Caco-2 (cell line): ENCODE data around the gene TUBG1. TPM values are rescaled to one million over a fixed set of nuclear protein-coding genes. Genes with fewer than 3 reads are reported as not detected.
"Not testable (repeated sequence)": the region's sequence is repeated elsewhere in the genome, so short reads cannot be mapped to it uniquely, and the experiment has no call there.

Experiments used
- BruUV-seq: library from RNA; stranded (reverse); fragments of 400-500 nt; replicated peaks from 2 replicates; lab custom pipeline; 2021; lab: Mats Ljungman, UMichigan
- CTCF ChIA-PET: fragments of 300-600 bp; sonication (Branson Sonifier 250); formaldehyde crosslinking; loops from one replicate; lab custom pipeline; 2022; ENCODE audit warnings: antibody characterized with exemption; lab: Charles Lee
- POLR2A ChIA-PET: fragments of 300-600 bp; sonication (Branson Sonifier 250); formaldehyde crosslinking; loops from one replicate; lab custom pipeline; 2022; ENCODE audit warnings: antibody characterized with exemption; lab: Charles Lee
- DNase-seq, 2 experiments: peaks; one replicate each; pipeline versions ENCODE4 v3.0.0 to v3.0.0-alpha.2; 2020 to 2022
- H3K27me3 ChIP-seq: replicated peaks from 2 replicates; pipeline ENCODE4 v1.6.0; 2011; ENCODE audit warnings: low read length; ENCODE audit not compliant: control insufficient read depth, insufficient read depth
- H3K36me3 ChIP-seq: 2 replicates; pipeline ENCODE4 v1.5.1; 2011; ENCODE audit warnings: low read length; ENCODE audit not compliant: control insufficient read depth, insufficient read depth
- H3K4me1 ChIP-seq: fragments of 250-450 bp; sonication (Bioruptor Pico); 2 replicates; pipeline ENCODE4 v1.5.1; 2020; ENCODE audit warnings: mild to moderate bottlenecking
- H3K4me3 ChIP-seq: 2 replicates; pipeline ENCODE4 v1.5.1; 2011; ENCODE audit warnings: low read depth, mild to moderate bottlenecking, control low read depth, low read length
- H3K9me3 ChIP-seq: fragments of 250-450 bp; sonication (Bioruptor Pico); 2 replicates; pipeline ENCODE4 v1.5.1; 2020; ENCODE audit warnings: mild to moderate bottlenecking, moderate library complexity
- H3K27ac Mint-ChIP-seq: one replicate; pipeline ENCODE4 v1.8.0; 2022; ENCODE audit warnings: mixed read lengths; ENCODE audit not compliant: unreplicated experiment
- H3K27me3 Mint-ChIP-seq: one replicate; pipeline ENCODE4 v1.8.0; 2022; ENCODE audit warnings: mixed read lengths; ENCODE audit not compliant: insufficient read depth, unreplicated experiment
- H3K36me3 Mint-ChIP-seq: one replicate; pipeline ENCODE4 v1.8.0; 2022; ENCODE audit warnings: mild to moderate bottlenecking, mixed read lengths; ENCODE audit not compliant: insufficient read depth, unreplicated experiment
- H3K4me1 Mint-ChIP-seq: one replicate; pipeline ENCODE4 v1.8.0; 2022; ENCODE audit warnings: low read depth, mixed read lengths; ENCODE audit not compliant: unreplicated experiment
- H3K4me3 Mint-ChIP-seq: one replicate; pipeline ENCODE4 v1.8.0; 2022; ENCODE audit warnings: mild to moderate bottlenecking, moderate library complexity, mixed read lengths; ENCODE audit not compliant: unreplicated experiment
- H3K9me3 Mint-ChIP-seq: one replicate; pipeline ENCODE4 v1.8.0; 2022; ENCODE audit warnings: mixed read lengths; ENCODE audit not compliant: unreplicated experiment
- CTCF ChIP-seq, 2 experiments: fragments of 200-600 bp in 1 of 2; IDR thresholded peaks; 1 replicate in 1 of 2; 2 replicates in 1 of 2; pipeline versions ENCODE4 v1.5.1 to v1.8.0; 2011 to 2022; ENCODE audit warnings: antibody characterized with exemption in 1 of 2, control low read depth in 1 of 2, inconsistent platforms in 1 of 2, low read depth in 1 of 2, low read length in 1 of 2, mild to moderate bottlenecking in 1 of 2, moderate library complexity in 1 of 2; ENCODE audit not compliant: insufficient read depth in 1 of 2, severe bottlenecking in 1 of 2, unreplicated experiment in 1 of 2
- intact Hi-C: fragments of 100-400 bp; cut with micrococcal nuclease; formaldehyde crosslinking; loops from one replicate; pipeline ENCODE4 v1.10.0; 2022; ENCODE audit not compliant: unreplicated experiment
- total RNA-seq: library from RNA; stranded (reverse); gene quantifications from 2 replicates; pipeline ENCODE4 v1.2.3, GENCODE V29; 2022

The TUBG1 gene
- total RNA-seq, 1 experiment from 2014 or later, result 108 TPM

DNA sequence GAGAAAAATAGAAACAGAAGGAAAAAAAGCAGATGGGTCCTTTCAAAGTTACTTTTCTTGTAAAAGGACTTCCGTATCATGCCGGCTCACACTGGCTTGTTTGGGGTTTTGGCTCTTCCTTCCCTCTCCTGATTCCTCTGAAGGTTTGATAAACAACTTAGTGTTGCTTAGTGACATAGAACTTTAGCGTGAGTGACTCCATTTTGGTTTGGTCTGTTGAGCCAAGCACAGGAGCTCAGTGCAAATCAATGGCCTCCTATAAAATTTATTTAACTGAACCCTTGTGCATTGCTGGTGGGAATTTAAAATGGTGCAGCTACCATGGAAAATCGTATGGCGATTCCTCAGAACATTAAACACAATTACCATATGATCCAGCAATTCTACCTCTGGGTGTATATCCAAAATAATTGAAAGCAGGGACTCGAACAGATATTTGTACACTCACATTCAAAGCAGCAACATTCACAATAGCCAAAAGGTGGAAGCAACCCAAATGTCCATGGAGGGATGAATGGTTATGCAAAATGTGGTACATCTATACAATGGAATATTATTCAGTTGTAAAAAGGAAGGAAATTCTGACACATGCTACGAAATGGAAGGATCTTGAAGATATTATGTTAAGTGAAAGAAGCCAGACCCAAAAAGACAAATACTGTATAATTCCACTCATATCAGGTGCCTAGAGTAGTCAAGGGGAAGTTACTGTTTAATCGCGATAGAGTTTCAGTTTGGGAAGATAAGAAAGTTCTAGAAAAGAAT lies 48.5 kb downstream of the TUBG1 start:
- intact Hi-C loops, result no loop called here
- no peaks in the 10 kb centered on the region for H3K27me3 Mint-ChIP-seq
- POLR2A ChIA-PET, result interaction anchor here (1.6 kb wide), 1 partner anchor 18 kb away, joined by 8 read pairs; the partner anchor contains the start of gene PLEKHH3

GRCh38 chr17:42659079-42659931 lies 49.8 kb downstream of the TUBG1 start, which contains the start of gene TUBG2:
TSS of gene TUBG2 (plus strand) at chr17:42659284. CDS start at chr17:42659504, 220 bp downstream.
- peaks cover 19% of the 10 kb centered on the region for H3K4me1 Mint-ChIP-seq
- intact Hi-C loops, result loop anchor here (1.0 kb wide), 1 partner anchor 41 kb away; no protein-coding TSS in a partner anchor
- Histone ChIP-seq H3K36me3 (no peaks in the 10 kb centered on the region), H3K27me3 (no peaks in the 10 kb centered on the region), H3K9me3 (no peaks in the 10 kb centered on the region), H3K4me3 (peak within 1 kb of the TSS; percentile 79), H3K4me1 (peaks cover 10% of the 10 kb centered on the region)
- peak within 1 kb of the TSS; percentile 82 for H3K27ac Mint-ChIP-seq
- no peaks in the 10 kb centered on the region for H3K27me3 Mint-ChIP-seq
- no TSS peak for BruUV-seq
- POLR2A ChIA-PET, result interaction anchor here (0.6 to 1.6 kb wide), 5 partner anchors 10 to 339 kb away, joined by 3 to 8 read pairs (median 4); partner anchors contain the start of genes PLEKHH3, RETREG3 and TUBG1
- no peak for TF ChIP-seq CTCF (IDR thresholded peaks at IDR 0.05; ENCODE audit: insufficient read depth in 1 of 2, low read depth in 1 of 2, low read length in 1 of 2, severe bottlenecking in 1 of 2, unreplicated experiment in 1 of 2)
- peak within 1 kb of the TSS; percentile 96 for H3K4me3 Mint-ChIP-seq
- peak; percentile 96 for DNase-seq
- CTCF ChIA-PET, result interaction anchor here (0.7 to 1.4 kb wide), 8 partner anchors 14 to 347 kb away, joined by 3 to 11 read pairs (median 4); partner anchors contain the start of genes PLEKHH3, PSMC3IP, RETREG3 and TUBG1
- no peaks in the 10 kb centered on the region for H3K9me3 Mint-ChIP-seq
- H3K36me3 Mint-ChIP-seq, result peaks cover 23% of the 10 kb centered on the region

More for the DNA sequence above, 48.5 kb downstream of the TUBG1 start:
- H3K27me3 ChIP-seq, result no peaks in the 10 kb centered on the region
- H3K4me3 ChIP-seq, result no peak overlapping the region
- no peak overlapping the region for H3K27ac Mint-ChIP-seq
- H3K36me3 Mint-ChIP-seq, result peaks cover 13% of the 10 kb centered on the region
- no peaks in the 10 kb centered on the region for H3K36me3 ChIP-seq
- H3K4me3 Mint-ChIP-seq, result peak overlapping the region; percentile 96
- peaks cover 19% of the 10 kb centered on the region for H3K4me1 Mint-ChIP-seq
- DNase-seq, result no peak
- H3K9me3 ChIP-seq, result no peaks in the 10 kb centered on the region
- no peaks in the 10 kb centered on the region for H3K9me3 Mint-ChIP-seq
- TF ChIP-seq CTCF (IDR thresholded peaks at IDR 0.05; ENCODE audit: insufficient read depth in 1 of 2, low read depth in 1 of 2, low read length in 1 of 2, severe bottlenecking in 1 of 2, unreplicated experiment in 1 of 2), result no peak
- no TSS peak for BruUV-seq
- CTCF ChIA-PET, result no interaction called here
- peaks cover 10% of the 10 kb centered on the region for H3K4me1 ChIP-seq

DNA sequence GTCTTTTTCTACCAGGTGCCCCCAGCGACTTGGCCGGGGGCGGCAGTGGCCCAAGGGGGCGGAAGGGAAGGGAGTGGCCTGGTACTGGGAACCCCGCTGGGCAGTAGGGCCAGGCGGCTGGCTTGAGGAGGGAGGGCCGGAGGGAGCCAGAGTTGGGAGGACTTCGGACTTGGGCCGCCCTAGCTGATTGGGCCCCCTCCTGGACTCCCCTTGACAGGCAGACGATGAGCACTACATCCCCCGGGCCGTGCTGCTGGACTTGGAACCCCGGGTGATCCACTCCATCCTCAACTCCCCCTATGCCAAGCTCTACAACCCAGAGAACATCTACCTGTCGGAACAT lies 50.4 kb downstream of the TUBG1 start:
- H3K4me1 Mint-ChIP-seq, result peaks cover 19% of the 10 kb centered on the region
- not testable (repeated sequence) for DNase-seq, H3K9me3 ChIP-seq, H3K9me3 Mint-ChIP-seq, H3K36me3 ChIP-seq, BruUV-seq, H3K27me3 ChIP-seq, H3K4me1 ChIP-seq, H3K27me3 Mint-ChIP-seq
- intact Hi-C loops, result loop anchor here (1.0 kb wide), 1 partner anchor 42 kb away; no protein-coding TSS in a partner anchor
- H3K27ac Mint-ChIP-seq, result peak overlapping the region; percentile 82
- ChIA-PET CTCF (interaction anchor here (1.2 to 1.4 kb wide), 4 partner anchors 14 to 41 kb away, joined by 3 to 11 read pairs (median 7); no protein-coding TSS in a partner anchor), POLR2A (interaction anchor here (1.6 kb wide), 1 partner anchor 17 kb away, joined by 8 read pairs; the partner anchor contains the start of gene PLEKHH3)
- H3K36me3 Mint-ChIP-seq, result peaks cover 25% of the 10 kb centered on the region
- H3K4me3 Mint-ChIP-seq, result peak overlapping the region; percentile 96
- H3K4me3 ChIP-seq, result peak overlapping the region; percentile 79
